HG03196 (cell line): Measurements from ENCODE around the gene NASP.

ENCODE experiments used
- ATAC-seq: cut with Tn5 transposase; IDR thresholded peaks from one replicate; pipeline ENCODE4 v1.9.1; 2021; ENCODE audit not compliant: unreplicated experiment

Gene NASP

DNA sequence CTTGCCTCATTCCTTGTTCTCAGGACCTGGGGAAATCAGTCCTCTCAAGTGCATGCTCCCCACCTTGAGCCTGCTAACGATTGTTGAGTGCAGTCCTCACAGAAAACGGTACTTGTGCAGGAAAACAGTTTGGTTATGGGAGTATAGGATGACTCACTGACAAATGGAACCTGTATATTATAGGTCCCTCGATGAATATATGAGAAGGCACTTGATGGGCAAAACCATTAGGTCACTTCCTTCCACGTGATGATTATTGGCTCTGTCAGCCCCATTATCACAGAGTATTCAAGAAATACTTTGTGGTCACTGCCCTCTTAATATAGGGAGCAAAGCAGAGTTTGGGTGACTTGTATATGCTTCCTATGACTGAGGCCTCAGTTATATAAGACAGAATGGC, 33.8 kb downstream of the NASP start:
- no peak for ATAC-seq

DNA sequence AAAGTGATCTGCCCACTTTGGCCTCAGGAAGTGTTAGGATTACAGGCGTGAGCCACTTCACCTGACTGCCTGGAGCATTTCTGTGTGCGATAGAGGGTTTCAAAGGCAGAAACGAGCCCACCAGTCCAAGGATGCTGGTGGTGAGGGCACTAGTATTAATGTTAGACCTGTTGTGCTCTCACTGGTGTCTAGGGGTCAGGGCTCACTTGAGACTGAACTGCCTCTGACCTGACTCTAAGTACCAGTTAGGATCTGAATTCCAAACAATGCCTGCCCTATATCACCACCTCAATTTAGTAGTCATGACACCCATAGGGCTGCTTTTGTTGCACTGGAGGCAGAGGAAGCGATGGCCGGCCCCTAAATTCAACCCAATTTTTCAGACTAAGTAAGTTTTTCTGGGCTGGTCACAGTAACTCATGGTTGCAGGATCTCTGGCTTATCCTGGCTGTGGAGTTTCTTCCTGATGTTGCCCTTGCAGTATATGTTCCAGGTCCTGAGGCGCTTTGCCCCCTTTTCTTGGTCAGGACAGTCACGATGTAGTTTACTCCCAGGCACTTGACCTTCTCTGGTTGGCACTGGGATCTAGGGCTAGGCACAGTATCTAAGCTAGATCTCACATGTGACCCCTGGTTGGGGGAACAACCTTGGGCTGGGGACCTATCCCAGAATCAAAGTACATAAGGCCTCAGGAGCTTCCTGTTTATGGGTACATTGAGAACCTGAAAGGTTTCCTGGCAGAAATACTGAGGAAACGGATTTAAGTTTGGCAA, 35.5 kb downstream of the NASP start:
- no peak for ATAC-seq

DNA sequence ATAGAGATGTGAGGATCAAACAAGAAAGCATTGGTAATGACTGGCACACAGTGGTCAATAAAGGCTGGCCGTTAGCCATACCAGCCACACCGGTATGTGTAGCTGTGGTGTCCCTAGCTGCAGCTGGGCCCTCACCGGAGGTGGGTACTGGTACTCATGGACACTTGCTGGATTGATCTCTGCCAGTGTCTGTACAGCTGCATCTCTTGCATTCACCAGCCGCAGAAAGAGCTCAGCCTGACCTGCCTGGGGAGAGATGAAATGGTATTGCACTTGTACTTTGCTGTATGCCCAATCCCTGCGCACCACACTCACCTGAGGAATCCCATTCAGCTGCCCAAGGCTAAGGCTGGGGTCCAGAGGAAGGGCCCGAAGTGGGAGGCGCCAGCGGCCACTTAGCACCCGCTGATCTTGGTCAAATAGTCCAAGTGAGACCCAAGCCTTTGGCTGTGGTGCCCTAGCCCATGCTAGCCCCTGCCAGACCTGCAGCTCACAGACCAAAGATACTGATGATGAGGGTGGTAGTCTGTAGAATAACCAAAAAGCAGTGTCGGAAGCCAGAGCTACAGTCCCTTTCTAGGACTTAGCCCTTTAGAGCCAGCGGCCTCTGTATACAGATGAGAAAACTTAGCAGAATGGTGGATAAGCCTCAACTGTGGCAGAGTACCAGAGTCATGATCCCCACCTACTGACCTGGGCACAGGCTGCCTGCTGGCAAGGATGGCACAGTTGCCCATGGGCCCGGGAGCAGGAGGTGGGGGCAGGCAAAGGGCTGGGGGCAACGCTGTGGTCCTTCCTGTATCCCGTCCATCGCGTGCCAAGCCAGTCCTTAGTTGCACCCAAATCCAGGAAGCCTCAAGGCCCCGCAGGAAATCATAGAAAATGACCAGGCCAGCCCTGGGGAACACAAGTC, 37.0 kb downstream of the NASP start:
- no peak for ATAC-seq

DNA sequence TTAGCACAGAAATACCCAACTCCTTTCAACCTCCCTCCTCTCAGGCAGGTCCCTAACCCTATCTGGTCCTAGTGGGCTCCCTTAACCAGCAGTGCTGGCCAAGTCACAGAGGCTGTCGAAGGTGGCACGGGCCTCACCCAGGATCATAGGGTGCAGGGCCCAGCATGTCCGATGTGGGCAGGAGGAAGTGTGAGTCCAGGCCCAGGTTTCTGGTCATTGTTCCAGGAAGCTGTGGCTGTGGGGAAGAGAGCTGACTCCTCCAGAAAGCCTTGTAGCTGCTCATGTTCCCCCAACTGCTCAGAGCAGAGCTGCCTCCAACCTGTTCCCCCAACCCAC, 37.6 kb downstream of the NASP start:
- ATAC-seq = no peak

DNA sequence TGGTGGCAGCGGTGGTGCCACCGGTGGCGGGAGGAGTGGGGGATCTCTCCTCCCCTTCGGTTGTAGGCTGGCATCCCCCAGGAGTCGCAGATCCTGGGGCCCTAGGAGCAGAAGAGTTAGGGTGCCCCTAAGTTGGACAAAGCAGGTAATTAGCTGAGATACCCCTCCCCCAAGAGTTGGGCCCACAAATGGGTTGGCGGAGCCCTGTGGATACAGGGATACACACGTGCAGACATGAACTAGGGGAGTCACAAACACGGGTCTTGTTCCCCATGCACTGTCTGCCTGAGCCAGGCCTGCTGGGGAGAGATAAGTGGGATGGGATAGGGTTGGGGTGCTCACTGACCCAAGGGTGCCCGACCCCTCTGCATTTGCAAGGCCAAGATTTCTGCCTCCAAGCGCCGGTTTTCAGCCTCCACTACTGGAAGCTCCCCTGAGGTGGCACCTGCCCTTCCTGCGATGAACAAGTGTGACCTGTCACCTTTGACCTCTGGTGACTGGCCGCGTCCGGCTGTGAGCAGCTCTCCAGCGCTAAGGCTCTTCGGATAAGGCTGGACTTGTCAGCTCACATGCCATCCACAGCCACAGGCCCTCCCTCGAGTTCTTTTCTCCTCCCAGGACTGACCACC, 38.2 kb downstream of the NASP start:
- no peak for ATAC-seq

DNA sequence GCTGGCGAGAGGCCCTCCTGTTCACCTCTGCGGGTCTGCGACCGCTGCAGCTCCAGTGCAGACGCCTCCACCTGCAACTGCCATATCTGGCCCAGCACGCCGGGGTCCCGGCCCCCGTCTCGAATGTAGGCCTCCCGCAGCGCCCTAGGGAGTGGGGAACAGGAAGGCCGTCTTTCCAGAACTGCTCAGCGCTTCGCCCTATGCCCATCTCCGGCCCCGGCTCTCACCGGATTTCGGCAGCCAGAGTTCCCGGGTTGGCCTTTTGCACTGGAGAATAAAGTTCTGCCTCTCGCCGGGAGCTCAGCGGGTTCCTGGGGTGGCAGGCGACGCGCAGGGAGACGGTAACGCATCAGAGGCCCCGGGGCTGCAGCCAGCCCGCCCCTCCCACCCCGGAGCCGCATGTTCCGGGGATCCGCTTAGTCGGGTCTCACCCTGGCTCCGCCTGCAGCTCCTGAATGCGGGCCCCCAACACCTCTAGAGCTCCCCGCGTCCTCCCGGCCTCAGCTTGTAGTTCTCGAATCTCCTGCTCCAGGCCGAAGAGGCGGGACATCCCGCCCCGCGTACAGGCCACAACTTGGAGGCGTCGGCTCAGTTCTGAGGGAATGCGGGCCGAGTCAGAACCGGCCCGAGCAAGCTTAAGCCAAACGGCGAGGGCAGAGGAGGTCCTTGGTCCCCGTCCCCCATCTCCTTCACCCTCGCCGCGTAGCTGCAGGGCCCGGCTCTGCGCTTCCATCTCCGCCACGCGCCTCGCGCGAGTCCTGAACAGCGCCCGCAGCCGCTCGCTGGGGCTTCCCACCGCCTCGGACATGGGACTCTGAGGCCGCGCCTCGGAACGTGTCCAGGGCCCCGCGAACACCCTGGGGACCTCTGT, 38.9 kb downstream of the NASP start:
- no peak for ATAC-seq

DNA sequence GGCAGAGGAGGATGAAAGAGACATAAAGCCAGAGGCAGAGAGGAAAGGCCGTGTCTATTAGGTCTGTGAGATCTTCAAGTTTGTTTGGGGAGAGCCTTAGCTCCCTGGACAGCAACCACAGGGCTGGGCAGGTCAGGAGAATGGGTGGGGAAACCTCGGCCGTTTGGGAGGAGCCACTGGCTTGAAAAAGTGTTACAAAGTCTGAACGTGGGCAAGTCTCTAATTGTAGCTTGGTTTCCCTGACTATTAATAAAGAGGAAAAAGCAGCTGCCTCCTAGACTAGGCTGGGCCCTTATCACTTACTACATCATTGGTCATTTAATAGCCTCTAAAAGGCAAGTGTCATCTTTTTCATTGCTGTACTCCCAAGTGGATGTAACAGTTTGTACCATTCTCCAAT, 40.1 kb downstream of the NASP start, which contains the start of gene CCDC17:
TSS of gene CCDC17 (minus strand) at position 83 of the 400 bp plus-strand sequence. CDS start 145 bp downstream, outside the sequence.
- no peak for ATAC-seq

DNA sequence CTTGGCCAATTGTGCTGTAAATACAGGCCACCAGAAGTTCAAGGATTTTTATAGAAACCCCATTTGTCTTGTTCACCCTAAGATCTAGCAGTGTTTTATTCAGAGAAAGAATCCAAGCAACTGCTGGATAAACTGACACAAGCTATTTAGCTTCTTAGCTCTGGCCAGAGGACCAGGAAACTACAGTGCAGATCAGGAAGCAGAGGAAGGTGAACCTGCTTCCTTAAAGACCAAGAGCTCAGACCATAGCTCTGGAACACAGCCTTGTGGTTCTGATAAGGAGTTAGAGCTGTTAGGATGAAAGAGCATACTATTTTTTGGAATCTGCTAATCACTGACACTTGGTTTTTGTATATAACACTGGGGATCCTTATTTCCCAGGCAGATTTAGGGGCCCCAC, 45.2 kb downstream of the NASP start:
- ATAC-seq = no peak

DNA sequence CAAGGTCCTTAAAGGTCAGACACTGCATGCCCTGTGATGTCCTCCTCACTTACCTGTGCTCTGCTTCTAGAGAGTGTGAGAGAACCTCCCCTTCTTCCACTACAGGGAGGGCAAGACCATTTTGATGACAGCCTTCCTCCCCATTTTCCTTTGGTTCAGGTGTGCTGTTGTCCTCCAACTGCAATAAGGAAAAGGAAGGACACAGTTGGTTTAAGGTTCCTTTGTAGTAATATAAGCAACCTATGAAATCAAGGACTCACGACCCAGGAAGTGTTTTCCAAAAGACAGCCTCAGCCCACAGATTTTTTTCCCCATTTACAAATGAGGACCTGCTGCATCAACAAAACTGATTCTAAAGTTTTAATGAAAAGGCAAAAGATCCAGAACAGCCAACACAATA, 46.6 kb downstream of the NASP start:
- no peak for ATAC-seq

DNA sequence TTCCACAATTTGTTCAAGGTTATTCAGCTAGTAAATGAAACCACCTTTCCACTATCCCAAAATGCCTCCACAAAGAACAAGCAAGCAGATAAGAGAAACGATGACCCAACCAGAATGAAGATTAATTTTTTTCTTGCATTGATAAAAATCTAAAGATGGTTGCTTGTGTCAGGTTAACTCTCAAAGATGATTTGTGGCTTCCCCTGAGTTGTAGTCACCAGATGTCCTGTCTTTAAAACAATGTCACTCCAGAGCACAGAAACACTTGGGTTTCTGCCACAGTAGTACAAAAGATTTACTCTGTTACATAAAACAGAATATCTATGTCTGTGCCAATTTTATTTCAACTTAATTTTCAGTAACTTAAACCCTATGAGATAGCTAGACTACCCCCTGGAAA, 51.4 kb downstream of the NASP start:
- ATAC-seq = no peak

DNA sequence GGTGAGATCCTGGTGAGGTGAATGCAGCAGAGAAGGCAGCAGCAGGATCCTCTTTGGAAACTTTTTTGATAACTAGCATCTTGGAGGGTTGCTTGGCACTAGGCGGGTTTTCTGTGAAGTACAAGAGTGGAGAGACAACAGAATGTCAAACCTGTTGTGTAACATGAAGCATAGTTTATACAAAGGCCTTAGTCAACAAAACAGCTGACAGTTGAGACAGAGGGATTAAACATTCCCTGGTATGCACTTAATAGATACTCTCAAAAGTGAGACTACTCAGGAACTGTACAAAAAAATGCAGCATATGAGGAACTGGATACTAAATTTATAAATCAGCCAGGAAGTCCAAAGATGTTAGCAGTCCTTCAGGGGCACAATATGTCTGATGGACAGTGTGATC, 56.5 kb downstream of the NASP start:
- ATAC-seq = no peak

DNA sequence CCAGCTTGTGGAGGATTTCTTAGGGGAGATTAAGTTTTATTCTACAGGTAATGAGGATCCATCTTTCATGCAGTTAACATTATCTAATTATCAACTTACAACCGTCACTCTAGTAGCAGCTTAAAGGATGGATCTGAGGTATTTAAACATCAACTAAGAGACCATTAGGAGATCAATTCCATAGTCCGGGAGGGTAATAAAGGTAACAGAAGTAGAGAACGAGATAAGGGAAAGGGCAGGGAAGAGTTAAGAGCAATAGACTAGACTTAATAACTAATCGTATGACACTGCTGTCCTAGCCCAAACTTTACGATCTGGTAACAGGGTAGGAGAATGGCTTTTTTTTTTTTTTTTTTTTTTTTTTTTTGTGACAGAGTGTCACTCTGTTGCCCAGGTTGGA, 59.5 kb downstream of the NASP start:
- no peak for ATAC-seq

DNA sequence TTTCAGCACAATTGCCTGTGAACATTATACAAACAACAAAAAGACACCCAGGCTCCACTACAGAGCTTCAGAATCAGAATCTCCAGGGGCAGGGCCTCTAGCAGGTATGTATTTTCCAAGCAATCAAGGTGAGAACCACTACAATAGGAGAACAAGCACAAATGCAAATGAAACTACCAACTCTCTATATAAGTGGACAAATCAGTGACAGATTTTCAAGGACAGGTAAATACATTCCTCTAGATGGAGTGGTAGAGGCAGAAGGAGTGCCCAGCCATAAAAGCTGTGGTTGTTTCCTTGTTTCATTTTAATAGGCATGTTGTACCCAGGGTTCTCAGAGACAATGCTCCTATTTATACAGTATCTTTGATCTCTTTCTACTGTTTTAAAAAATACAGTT, 60.1 kb downstream of the NASP start:
- ATAC-seq = no peak

DNA sequence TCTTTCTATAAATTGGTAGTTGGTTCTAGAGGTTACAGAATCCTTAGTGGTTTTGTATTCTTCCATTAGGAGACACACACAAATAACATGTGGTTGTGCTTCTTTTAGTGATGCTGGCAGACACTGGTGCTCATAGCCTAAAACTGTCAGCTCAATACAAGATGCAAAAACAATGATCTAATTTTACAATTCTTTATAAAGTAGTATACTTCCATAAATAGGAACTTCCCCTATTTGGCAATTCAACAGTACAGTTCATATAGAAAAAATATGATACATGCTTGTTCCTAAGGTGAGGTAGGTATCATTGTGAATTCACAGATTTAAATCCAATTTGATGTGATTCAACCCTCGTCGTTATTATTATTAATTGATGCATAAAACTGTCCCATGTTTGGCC, 60.8 kb downstream of the NASP start:
- ATAC-seq = no peak

DNA sequence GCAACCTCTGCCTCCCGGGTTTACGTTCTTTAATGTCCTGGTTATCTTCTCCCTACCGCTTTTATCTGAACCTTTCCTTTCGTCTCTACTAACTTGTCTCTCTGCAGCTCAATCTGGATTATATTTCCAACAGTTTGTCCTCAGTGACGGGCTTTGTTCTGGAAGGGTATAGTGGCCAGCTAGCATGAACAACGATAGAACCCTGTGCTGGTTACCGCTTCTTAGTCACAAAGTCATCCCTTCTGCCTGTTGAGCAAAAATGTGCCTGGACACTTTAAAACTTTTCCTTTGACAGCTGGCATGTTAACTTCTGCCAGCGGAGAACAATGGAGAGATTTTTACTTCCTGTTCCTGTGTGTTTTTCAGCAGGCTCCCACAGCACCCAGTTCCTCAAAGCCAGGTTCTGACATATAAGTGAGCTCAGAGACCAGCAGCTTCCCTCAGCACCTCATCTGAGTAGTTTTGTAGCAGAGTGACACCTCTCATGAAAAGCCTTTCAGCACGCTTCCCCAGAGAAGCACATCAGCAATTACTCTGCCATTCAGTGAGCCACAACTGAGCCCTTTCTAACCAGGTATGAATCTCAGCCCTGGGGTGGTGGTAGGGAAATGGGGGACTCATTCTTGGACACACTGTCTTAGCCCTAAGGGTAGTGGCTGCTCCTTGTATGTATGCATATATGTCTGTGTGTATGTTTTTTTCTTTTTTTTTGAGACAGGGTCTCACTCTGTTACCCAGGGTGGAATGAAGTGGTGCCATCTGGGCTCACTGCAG, 63.6 kb downstream of the NASP start:
- ATAC-seq = no peak

DNA sequence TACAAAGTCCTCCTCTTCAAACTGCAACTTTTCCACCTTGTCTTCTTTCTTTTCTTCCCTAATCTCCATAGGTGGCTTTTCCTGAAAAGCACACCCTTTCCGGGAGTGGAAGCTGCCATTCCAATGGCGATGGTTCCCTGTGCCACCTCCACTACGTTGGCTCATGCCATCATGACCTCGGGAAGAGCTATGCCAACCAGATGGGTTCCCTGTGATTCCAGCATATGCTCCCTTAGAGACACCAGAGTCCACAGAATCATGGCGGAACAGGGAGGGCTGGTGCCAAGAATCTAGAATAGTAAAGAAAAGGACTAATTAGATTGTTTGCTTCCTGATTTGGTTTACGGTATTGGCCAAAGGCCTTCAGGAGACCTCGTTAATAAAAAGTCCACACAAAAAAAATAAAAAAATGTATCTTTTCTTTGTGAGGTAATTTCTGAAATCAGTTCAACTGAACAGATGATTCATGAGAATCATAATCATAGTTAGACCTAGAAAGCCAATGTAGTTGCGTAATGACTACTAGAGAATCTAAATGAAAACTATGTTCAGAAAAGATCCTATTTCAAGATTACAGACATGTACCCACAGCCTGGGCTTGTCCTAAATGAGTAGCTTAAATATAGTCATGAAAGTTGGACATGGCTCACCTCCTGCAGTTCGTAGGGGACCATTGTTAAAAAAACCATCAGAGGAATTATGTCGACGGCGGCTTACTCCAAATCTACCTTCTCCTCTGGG, 70.9 kb downstream of the NASP start:
- ATAC-seq = no peak

DNA sequence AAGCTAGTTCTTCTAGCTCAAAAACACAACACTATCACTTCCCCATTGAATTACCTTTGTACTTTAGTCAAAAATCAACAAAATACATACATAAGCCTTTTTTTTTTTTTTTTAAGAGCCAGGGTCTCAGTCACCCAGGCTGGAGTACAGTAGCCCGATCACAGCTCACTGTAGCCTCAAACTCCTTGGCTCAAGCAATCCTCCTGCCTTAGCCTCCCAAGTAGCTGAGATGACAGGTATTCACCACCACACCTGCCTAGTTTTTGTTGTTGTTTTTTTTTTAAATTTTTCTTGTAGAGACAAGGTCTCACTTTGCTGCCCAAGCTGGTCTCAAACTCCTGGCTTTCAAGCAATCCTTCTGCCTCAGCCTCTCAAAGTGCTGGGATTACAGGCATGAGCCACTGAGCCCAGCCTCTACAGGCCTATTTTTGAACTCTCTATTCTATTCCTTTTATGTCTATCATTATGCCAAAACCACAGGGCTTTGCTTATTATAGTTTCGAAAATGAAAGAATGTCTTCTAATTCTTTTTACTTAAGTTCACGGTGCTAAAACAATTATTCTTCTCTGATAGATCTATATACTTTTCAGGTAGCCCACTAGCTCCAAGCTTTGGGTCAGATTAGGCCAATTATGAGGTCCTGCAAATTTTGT, 72.9 kb downstream of the NASP start:
- ATAC-seq = no peak

DNA sequence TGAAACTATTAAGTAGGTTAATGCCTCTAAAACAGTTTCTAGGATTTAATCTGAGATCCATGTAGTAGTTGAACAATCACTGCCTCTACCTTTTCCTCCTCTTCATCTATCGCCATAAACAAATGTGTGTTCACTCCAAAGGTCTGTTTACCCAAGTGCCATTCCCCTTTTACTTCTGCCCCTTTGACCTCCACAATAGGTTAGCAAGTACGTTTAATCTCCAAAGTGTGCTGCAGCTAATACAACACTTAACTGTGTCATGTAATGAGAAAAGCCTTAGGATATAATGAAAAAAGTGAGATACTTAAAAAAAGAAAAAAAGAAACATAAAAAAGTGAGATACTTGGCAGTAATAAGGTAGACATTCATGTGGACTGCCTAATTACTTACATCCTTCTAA, 74.3 kb downstream of the NASP start:
- no peak for ATAC-seq

DNA sequence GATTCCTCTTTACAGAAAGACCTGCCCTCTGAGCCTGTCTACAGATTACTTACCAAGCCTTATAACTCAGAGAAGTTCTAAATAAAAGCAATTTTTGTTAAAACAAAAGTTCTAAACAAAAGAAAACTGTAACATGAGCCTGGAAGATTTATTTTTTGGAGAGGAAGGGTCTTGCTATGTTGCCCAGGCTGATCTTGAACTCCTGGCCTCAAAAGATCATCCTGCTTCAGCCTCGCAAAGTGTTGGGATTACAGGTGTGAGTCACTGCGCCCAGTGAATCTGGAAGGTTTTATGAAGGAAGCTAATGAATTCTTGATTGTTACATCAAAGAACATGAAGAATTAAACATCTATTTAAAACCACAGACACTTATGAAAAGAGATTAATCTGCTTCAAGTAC, 75.4 kb downstream of the NASP start:
- ATAC-seq = no peak
